Measurements from ENCODE around the gene RCAN2.

DNA sequence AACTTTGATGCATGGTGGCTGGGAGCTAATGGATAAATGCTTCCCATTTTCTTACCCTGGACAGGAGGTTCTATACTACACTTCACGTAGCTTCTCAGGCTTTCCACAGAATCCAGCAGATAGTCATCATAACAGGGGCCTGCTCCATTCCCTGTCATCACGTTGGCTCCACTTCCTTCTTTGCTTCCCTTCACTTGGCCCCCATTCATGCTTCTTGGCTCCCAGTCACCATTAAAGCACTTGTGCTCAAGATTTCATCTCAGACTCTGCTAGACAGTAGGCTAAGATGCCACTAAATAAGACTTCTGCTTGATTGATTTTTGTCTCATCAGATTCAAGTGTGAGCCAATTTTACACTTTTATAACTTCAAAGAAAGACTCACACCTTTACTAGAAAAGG, 186.0 kb downstream of the RCAN2 start:
- TF ChIP-seq, protein P1, sequence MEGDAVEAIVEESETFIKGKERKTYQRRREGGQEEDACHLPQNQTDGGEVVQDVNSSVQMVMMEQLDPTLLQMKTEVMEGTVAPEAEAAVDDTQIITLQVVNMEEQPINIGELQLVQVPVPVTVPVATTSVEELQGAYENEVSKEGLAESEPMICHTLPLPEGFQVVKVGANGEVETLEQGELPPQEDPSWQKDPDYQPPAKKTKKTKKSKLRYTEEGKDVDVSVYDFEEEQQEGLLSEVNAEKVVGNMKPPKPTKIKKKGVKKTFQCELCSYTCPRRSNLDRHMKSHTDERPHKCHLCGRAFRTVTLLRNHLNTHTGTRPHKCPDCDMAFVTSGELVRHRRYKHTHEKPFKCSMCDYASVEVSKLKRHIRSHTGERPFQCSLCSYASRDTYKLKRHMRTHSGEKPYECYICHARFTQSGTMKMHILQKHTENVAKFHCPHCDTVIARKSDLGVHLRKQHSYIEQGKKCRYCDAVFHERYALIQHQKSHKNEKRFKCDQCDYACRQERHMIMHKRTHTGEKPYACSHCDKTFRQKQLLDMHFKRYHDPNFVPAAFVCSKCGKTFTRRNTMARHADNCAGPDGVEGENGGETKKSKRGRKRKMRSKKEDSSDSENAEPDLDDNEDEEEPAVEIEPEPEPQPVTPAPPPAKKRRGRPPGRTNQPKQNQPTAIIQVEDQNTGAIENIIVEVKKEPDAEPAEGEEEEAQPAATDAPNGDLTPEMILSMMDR (conservative IDR thresholded peaks at IDR 0.05 in 1 of 2, IDR thresholded peaks at IDR 0.05 in 1 of 2; ENCODE audit: extremely low read depth in 1 of 2, insufficient read depth in 1 of 2, low read depth in 1 of 2, low read length in 2 of 2) = no peak
- TF ChIP-seq EZH2 (IDR thresholded peaks at IDR 0.05; ENCODE audit: borderline replicate concordance, low read length) = no peak

Measured in mammary epithelial cell (primary cell).